ENCODE measurements around the gene NAGK. TPM values are rescaled to one million over a fixed set of nuclear protein-coding genes. Genes with fewer than 3 reads are reported as not detected.
"Not testable (repeated sequence)": the region's sequence is repeated elsewhere in the genome, so short reads cannot be mapped to it uniquely, and the experiment has no call there.

The NAGK gene
- 97.4 TPM for total RNA-seq

DNA sequence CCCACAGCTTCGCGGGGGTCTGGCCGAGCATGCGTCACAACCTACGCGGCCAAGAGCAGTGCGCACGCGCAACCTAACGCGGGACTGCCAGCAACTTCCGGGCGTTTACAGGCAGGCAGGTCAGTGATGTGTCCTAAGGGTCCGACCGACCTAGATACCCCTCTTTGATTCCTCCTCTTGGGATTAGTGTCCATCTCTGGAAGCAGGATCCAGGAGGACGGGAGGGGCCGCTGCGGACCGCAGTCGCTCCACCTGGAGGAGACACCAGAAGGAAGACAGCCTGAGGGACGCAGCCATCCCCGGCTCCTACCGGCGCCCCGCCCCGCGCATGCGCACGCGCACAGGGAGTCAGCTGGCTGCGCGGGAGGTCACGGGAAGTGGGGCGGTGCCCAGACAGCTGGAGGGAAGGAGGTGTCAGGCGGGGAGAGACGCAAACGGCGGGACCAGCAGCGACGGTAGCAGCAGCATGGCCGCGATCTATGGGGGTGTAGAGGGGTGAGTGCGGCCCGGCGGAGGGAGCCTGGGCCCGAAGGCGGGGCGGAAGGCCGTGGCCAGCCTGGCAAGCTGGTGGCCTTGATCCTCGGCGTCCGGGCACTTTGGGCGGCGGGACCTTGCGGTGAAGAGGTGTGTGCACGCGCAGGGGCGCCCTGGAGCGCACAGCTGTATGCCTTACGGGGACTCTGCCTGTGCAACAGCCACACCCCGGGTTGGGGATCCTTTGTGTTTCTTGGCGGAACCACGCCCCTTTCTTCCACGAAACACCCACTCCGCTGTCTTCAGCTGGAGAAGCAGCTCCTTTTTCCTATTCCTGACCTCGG lies at the start of gene NAGK:
Gene NAGK, plus strand, starts transcription at position 431 of the 818 bp plus-strand sequence. Its CDS starts 36 bp downstream, at position 467.
- H3K4me3 ChIP-seq, result peak within 1 kb of the TSS; percentile 66 to 84
- no peaks in the 10 kb centered on the region for H3K9me3 ChIP-seq
- intact Hi-C loops (cut with DNase I), result loop anchor here (1.0 to 10.0 kb wide), 6 partner anchors 62 to 774 kb away; partner anchors contain the start of genes ANKRD53, MCEE, MPHOSPH10 and PAIP2B
- peaks cover 6 to 22% of the 10 kb centered on the region in 2 donors for H3K4me1 ChIP-seq
- peak; percentile 86 to 98 for DNase-seq (ENCODE audit: low spot score in 2 of 2)
- no peaks in the 10 kb centered on the region for H3K27me3 ChIP-seq
- H3K36me3 ChIP-seq, result peaks cover 4 to 10% of the 10 kb centered on the region in 2 donors
- TF ChIP-seq, protein P1, sequence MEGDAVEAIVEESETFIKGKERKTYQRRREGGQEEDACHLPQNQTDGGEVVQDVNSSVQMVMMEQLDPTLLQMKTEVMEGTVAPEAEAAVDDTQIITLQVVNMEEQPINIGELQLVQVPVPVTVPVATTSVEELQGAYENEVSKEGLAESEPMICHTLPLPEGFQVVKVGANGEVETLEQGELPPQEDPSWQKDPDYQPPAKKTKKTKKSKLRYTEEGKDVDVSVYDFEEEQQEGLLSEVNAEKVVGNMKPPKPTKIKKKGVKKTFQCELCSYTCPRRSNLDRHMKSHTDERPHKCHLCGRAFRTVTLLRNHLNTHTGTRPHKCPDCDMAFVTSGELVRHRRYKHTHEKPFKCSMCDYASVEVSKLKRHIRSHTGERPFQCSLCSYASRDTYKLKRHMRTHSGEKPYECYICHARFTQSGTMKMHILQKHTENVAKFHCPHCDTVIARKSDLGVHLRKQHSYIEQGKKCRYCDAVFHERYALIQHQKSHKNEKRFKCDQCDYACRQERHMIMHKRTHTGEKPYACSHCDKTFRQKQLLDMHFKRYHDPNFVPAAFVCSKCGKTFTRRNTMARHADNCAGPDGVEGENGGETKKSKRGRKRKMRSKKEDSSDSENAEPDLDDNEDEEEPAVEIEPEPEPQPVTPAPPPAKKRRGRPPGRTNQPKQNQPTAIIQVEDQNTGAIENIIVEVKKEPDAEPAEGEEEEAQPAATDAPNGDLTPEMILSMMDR (IDR thresholded peaks at IDR 0.05), result no peak
- peak within 1 kb of the TSS; percentile 81 to 97 for H3K27ac ChIP-seq

GRCh38 chr2:71019989-71020388 lies 48.5 kb upstream of the NAGK start:
- intact Hi-C loops (cut with DNase I); H3K27me3 ChIP-seq; H3K4me1 ChIP-seq; H3K4me3 ChIP-seq; H3K27ac ChIP-seq; DNase-seq (ENCODE audit: low spot score in 2 of 2); H3K36me3 ChIP-seq; H3K9me3 ChIP-seq: not testable (repeated sequence)

- DNase-seq (ENCODE audit: low spot score in 2 of 2); H3K4me3 ChIP-seq; H3K9me3 ChIP-seq; intact Hi-C loops (cut with DNase I); H3K4me1 ChIP-seq; H3K36me3 ChIP-seq; H3K27ac ChIP-seq; H3K27me3 ChIP-seq: not testable (repeated sequence)
These were observed 47.1 kb upstream of the NAGK start for GRCh38 chr2:71021394-71021793.

DNA sequence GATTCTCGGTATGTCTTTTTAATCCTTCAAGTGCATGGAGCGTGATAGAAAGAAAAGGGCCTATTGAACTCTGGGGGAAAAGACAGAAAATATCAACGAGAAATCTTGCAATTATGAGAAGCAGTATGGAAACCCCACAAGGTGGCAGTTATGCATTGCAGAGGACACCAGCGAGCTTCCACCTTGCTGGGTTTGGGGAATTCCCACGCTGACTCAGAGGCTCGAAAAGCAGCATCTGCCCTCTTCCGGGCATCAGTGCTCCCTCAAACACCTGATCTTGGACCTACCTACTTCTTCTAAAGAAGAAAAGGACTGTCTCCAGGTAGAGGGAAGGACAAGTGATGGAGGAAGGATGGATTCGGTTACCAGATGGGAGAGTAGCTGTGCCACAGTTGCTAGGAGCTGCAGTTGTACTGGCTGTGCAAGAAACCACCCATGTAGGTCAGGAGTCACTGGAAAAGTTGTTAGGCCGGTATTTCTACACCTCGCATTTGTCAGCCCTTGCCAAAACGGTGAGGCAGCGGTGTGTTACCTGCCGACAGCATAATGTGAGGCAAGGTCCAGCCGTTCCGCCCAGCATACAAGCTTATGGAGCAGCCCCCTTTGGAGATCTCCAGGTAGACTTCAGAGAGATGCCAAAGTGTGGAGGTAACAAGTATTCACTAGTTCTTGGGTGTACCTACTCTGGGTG lies 44.8 kb upstream of the NAGK start:
- intact Hi-C loops (cut with DNase I); H3K36me3 ChIP-seq; H3K27ac ChIP-seq; H3K27me3 ChIP-seq; DNase-seq (ENCODE audit: low spot score in 2 of 2); H3K4me1 ChIP-seq; H3K4me3 ChIP-seq; H3K9me3 ChIP-seq: not testable (repeated sequence)

GRCh38 chr2:71036296-71036695 lies 32.2 kb upstream of the NAGK start:
- H3K36me3 ChIP-seq; intact Hi-C loops (cut with DNase I); H3K27ac ChIP-seq; H3K4me3 ChIP-seq; DNase-seq (ENCODE audit: low spot score in 2 of 2); H3K9me3 ChIP-seq; H3K4me1 ChIP-seq; H3K27me3 ChIP-seq: not testable (repeated sequence)

- Histone ChIP-seq H3K4me3 (no peak overlapping the region), H3K27ac (no peak overlapping the region), H3K27me3 (no peaks in the 10 kb centered on the region), H3K9me3 (no peaks in the 10 kb centered on the region), H3K36me3 (no peaks in the 10 kb centered on the region), H3K4me1 (no peaks in the 10 kb centered on the region)
- TF ChIP-seq, protein P1 (IDR thresholded peaks at IDR 0.05), result no peak
- intact Hi-C loops (cut with DNase I), result no loop called here
- no peak for DNase-seq (ENCODE audit: low spot score in 2 of 2)
These were observed 26.2 kb upstream of the NAGK start for GRCh38 chr2:71042287-71042686.

GRCh38 chr2:71043531-71044407 lies 24.7 kb upstream of the NAGK start:
- Histone ChIP-seq H3K4me1 (no peaks in the 10 kb centered on the region), H3K9me3 (no peaks in the 10 kb centered on the region), H3K27ac (no peak overlapping the region), H3K4me3 (no peak overlapping the region), H3K27me3 (no peaks in the 10 kb centered on the region), H3K36me3 (no peaks in the 10 kb centered on the region)
- TF ChIP-seq, protein P1 (IDR thresholded peaks at IDR 0.05), result no peak
- no peak for DNase-seq (ENCODE audit: low spot score in 2 of 2)
- intact Hi-C loops (cut with DNase I), result no loop called here

Measured in ascending aorta (tissue), 2 donors.